Testis (tissue), 2 donors: ENCODE data around the gene DDX25.

Experiments used
- POLR2A ChIP-seq: fragments of 450-650 bp; IDR thresholded peaks from one replicate; pipeline ENCODE4 v1.6.1; 2017; ENCODE audit warnings: antibody characterized with exemption, mild to moderate bottlenecking, moderate library complexity
- TF ChIP-seq, protein P1 (sequence below), 3 experiments: fragments of 450-650 bp in 2 of 3; fragments of 200-600 bp in 1 of 3; sonication (generic) in 1 of 3; IDR thresholded peaks; one replicate each; pipeline ENCODE4 v1.5.1; 2016 to 2019; ENCODE audit warnings: antibody characterized with exemption in 3 of 3, mild to moderate bottlenecking in 2 of 3, moderate library complexity in 1 of 3

DNA sequence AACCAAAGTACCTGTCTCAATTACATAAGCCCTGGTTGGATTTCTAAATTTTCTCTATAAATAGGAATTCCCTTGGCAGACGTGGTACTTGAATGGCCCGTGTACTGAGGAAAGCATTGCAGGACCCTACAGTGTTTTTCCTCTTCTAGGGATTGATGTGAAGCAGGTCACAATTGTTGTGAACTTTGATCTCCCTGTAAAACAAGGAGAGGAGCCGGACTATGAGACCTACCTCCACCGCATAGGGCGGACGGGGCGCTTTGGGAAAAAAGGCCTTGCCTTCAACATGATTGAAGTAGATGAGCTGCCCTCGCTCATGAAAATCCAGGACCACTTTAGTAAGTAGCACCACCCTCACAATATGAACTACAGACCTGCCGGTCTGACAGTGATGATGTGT, 16.7 kb downstream of the DDX25 start:
- no peak for TF ChIP-seq POLR2A
- TF ChIP-seq, protein P1, sequence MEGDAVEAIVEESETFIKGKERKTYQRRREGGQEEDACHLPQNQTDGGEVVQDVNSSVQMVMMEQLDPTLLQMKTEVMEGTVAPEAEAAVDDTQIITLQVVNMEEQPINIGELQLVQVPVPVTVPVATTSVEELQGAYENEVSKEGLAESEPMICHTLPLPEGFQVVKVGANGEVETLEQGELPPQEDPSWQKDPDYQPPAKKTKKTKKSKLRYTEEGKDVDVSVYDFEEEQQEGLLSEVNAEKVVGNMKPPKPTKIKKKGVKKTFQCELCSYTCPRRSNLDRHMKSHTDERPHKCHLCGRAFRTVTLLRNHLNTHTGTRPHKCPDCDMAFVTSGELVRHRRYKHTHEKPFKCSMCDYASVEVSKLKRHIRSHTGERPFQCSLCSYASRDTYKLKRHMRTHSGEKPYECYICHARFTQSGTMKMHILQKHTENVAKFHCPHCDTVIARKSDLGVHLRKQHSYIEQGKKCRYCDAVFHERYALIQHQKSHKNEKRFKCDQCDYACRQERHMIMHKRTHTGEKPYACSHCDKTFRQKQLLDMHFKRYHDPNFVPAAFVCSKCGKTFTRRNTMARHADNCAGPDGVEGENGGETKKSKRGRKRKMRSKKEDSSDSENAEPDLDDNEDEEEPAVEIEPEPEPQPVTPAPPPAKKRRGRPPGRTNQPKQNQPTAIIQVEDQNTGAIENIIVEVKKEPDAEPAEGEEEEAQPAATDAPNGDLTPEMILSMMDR (IDR thresholded peaks at IDR 0.05) = no peak
